ENCODE data around the gene CD2. TPM values are rescaled to one million over a fixed set of nuclear protein-coding genes. Genes with fewer than 3 reads are reported as not detected.

Gene CD2
- total RNA-seq, 1 donor: not detected

- TF ChIP-seq CTCF (IDR thresholded peaks at IDR 0.05; ENCODE audit: insufficient read depth, low read depth, low read length): no peak
- DNase-seq (ENCODE audit: low read depth): no peak
- H3K4me3 ChIP-seq (ENCODE audit: low read depth, low read length): no peak overlapping the region
Observed at GRCh38 chr1:116769104-116769452, 14.8 kb downstream of the CD2 start.

GRCh38 chr1:116769561-116769977, 15.3 kb downstream of the CD2 start:
- no peak for TF ChIP-seq CTCF (IDR thresholded peaks at IDR 0.05; ENCODE audit: insufficient read depth, low read depth, low read length)
- no peak for DNase-seq (ENCODE audit: low read depth)
- H3K4me3 ChIP-seq (ENCODE audit: low read depth, low read length): no peak overlapping the region

GRCh38 chr1:116769994-116770393, 15.8 kb downstream of the CD2 start:
- no peak overlapping the region for H3K4me3 ChIP-seq (ENCODE audit: low read depth, low read length)
- TF ChIP-seq CTCF (IDR thresholded peaks at IDR 0.05; ENCODE audit: insufficient read depth, low read depth, low read length): no peak
- no peak for DNase-seq (ENCODE audit: low read depth)

GRCh38 chr1:116770625-116771024, 16.4 kb downstream of the CD2 start:
- no peak for DNase-seq (ENCODE audit: low read depth)
- H3K4me3 ChIP-seq (ENCODE audit: low read depth, low read length): no peak overlapping the region
- TF ChIP-seq CTCF (IDR thresholded peaks at IDR 0.05; ENCODE audit: insufficient read depth, low read depth, low read length): no peak

GRCh38 chr1:116771997-116772647, 17.9 kb downstream of the CD2 start:
- H3K4me3 ChIP-seq (ENCODE audit: low read depth, low read length): no peak overlapping the region
- no peak for TF ChIP-seq CTCF (IDR thresholded peaks at IDR 0.05; ENCODE audit: insufficient read depth, low read depth, low read length)
- no peak for DNase-seq (ENCODE audit: low read depth)

- no peak for DNase-seq (ENCODE audit: low read depth)
Observed at GRCh38 chr1:116772648-116773045, 18.4 kb downstream of the CD2 start.

More at GRCh38 chr1:116772648-116773045, 18.4 kb downstream of the CD2 start:
- TF ChIP-seq CTCF (IDR thresholded peaks at IDR 0.05; ENCODE audit: insufficient read depth, low read depth, low read length): no peak
- H3K4me3 ChIP-seq (ENCODE audit: low read depth, low read length): no peak overlapping the region
